ENCODE data around the gene MCUB. TPM values are rescaled to one million over a fixed set of nuclear protein-coding genes. Genes with fewer than 3 reads are reported as not detected.
"Not testable (repeated sequence)": the region's sequence is repeated elsewhere in the genome, so short reads cannot be mapped to it uniquely, and the experiment has no call there.

MCUB gene
- polyA plus RNA-seq, 10 donors, result 9.2 to 14.2 (median 11.7) TPM

- DNase-seq, result no peak
Observed at GRCh38 chr4:109676886-109677285, 116.8 kb downstream of the MCUB start.

- DNase-seq, result not testable (repeated sequence)
Observed at GRCh38 chr4:109678472-109678871, 118.4 kb downstream of the MCUB start.

GRCh38 chr4:109678925-109679324 lies 118.9 kb downstream of the MCUB start:
- not testable (repeated sequence) for DNase-seq

GRCh38 chr4:109682875-109683274 lies 122.8 kb downstream of the MCUB start:
- no peak for DNase-seq

GRCh38 chr4:109683621-109684253 lies 123.7 kb downstream of the MCUB start:
- no peak for DNase-seq

- no peak for DNase-seq
Observed at GRCh38 chr4:109684727-109685126, 124.7 kb downstream of the MCUB start.

GRCh38 chr4:109690690-109691410 lies 130.8 kb downstream of the MCUB start:
- no peak for DNase-seq

- no peak for DNase-seq
Observed at GRCh38 chr4:109691411-109691920, 131.4 kb downstream of the MCUB start.

- no peak for DNase-seq
Observed at GRCh38 chr4:109698656-109699055, 138.6 kb downstream of the MCUB start.

- peak in 1 of 3 donors; percentile 9 for DNase-seq
Observed at GRCh38 chr4:109699553-109700225, 139.6 kb downstream of the MCUB start.

- DNase-seq, result no peak
Observed at GRCh38 chr4:109701566-109702410, 141.7 kb downstream of the MCUB start.

- peak; percentile 62 to 92 (median 82) for DNase-seq
Observed at GRCh38 chr4:109702950-109703663, 143.1 kb downstream of the MCUB start, which contains the start of gene CASP6. TSS of gene CASP6 (minus strand) at chr4:109703445. CDS start at chr4:109703395, 50 bp downstream.

GRCh38 chr4:109703664-109704361 lies 143.8 kb downstream of the MCUB start:
- DNase-seq, result peak; percentile 13 to 61 (median 30)

- no peak for DNase-seq
Observed at GRCh38 chr4:109708435-109708834, 148.4 kb downstream of the MCUB start.

- DNase-seq, result no peak
Observed at GRCh38 chr4:109708990-109709389, 148.9 kb downstream of the MCUB start.

GRCh38 chr4:109713500-109713899 lies 153.5 kb downstream of the MCUB start:
- no peak for DNase-seq

- DNase-seq, result no peak
Observed at GRCh38 chr4:109718759-109719158, 158.7 kb downstream of the MCUB start.

- DNase-seq, result no peak
Observed at GRCh38 chr4:109719604-109720003, 159.6 kb downstream of the MCUB start.

GRCh38 chr4:109721033-109721432 lies 161.0 kb downstream of the MCUB start:
- no peak for DNase-seq

GRCh38 chr4:109722357-109722756 lies 162.3 kb downstream of the MCUB start:
- DNase-seq, result no peak
